ENCODE results near the gene TLN1.

Gene TLN1

GRCh38 chr9:35686222-35687203 is 45.5 kb downstream of the TLN1 start:
- no peak for TF ChIP-seq CTCF (IDR thresholded peaks at IDR 0.05)

- TF ChIP-seq CTCF (IDR thresholded peaks at IDR 0.05), result no peak
Observed at GRCh38 chr9:35685506-35685905, 46.5 kb downstream of the TLN1 start.

- no peak for TF ChIP-seq CTCF (IDR thresholded peaks at IDR 0.05)
Observed at GRCh38 chr9:35684921-35685320, 47.1 kb downstream of the TLN1 start.

GRCh38 chr9:35683323-35683722 is 48.7 kb downstream of the TLN1 start:
- no peak for TF ChIP-seq CTCF (IDR thresholded peaks at IDR 0.05)

- no peak for TF ChIP-seq CTCF (IDR thresholded peaks at IDR 0.05)
Observed at GRCh38 chr9:35682520-35683315, 49.3 kb downstream of the TLN1 start.

- TF ChIP-seq CTCF (IDR thresholded peaks at IDR 0.05), result no peak
Observed at GRCh38 chr9:35682051-35682450, 49.9 kb downstream of the TLN1 start.

GRCh38 chr9:35681341-35682002 is 50.5 kb downstream of the TLN1 start:
- no peak for TF ChIP-seq CTCF (IDR thresholded peaks at IDR 0.05)

Data from LNCAP (cell line).